Esophagus (tissue), 2 donors: ENCODE results near the gene HDAC11. TPM values are rescaled to one million over a fixed set of nuclear protein-coding genes. Genes with fewer than 3 reads are reported as not detected.

ENCODE experiments used
- H3K27ac ChIP-seq, 2 donors: one replicate each; pipeline ENCODE4 v1.5.1; 2013; ENCODE audit warnings: low read depth in 2 of 2, mild to moderate bottlenecking in 2 of 2, inconsistent platforms in 1 of 2, low read length in 1 of 2, moderate library complexity in 1 of 2
- H3K27me3 ChIP-seq, 2 donors: one replicate each; pipeline ENCODE4 v1.6.1; 2013; ENCODE audit warnings: low read length in 2 of 2, control low read depth in 1 of 2, mild to moderate bottlenecking in 1 of 2; ENCODE audit not compliant: insufficient read depth in 2 of 2, control insufficient read depth in 1 of 2
- H3K36me3 ChIP-seq, 2 donors: one replicate each; pipeline ENCODE4 v1.6.1; 2013; ENCODE audit warnings: low read length in 1 of 2; ENCODE audit not compliant: control insufficient read depth in 2 of 2, insufficient read depth in 2 of 2
- H3K4me1 ChIP-seq, 2 donors: one replicate each; pipeline ENCODE4 v1.6.1; 2013; ENCODE audit warnings: low read length in 1 of 2; ENCODE audit not compliant: control insufficient read depth in 2 of 2, insufficient read depth in 2 of 2
- H3K4me3 ChIP-seq, 2 donors: one replicate each; pipeline ENCODE4 v1.5.1; 2013; ENCODE audit warnings: low read length in 2 of 2, mild to moderate bottlenecking in 2 of 2, low read depth in 1 of 2, moderate library complexity in 1 of 2
- H3K9me3 ChIP-seq, 2 donors: one replicate each; pipeline ENCODE4 v1.6.1; 2013; ENCODE audit warnings: mild to moderate bottlenecking in 2 of 2, low read depth in 1 of 2, low read length in 1 of 2, moderate library complexity in 1 of 2; ENCODE audit not compliant: control insufficient read depth in 2 of 2, insufficient read depth in 1 of 2
- WGBS, 2 donors: extraction: QIAGEN DNeasy Blood & Tissue Kit; methylation state at CpG; one replicate each; pipeline ENCODE4 v1.1.7; 2013; 5-methylcytosine and 5-hydroxymethylcytosine counted together
- polyA plus RNA-seq, 2 donors: library from polyadenylated mRNA; stranded (reverse); fragments of 200-250 nt; gene quantifications; one replicate each; pipeline ENCODE4 v1.2.3, GENCODE V29; 2013
- donor health status: healthy with polysubstance abuse.
- donor health status: Bipolar disorder and iron deficiency.

Gene HDAC11
- polyA plus RNA-seq, 2 donors: 12.9 TPM

- 91 to 95% methylated on average over 16 of the region's 16 CpGs for WGBS, 2 donors
- no peak overlapping the region for H3K27ac ChIP-seq
- no peak overlapping the region for H3K4me3 ChIP-seq
- H3K36me3 ChIP-seq: peaks cover 0 to 13% of the 10 kb centered on the region in 2 donors
- no peaks in the 10 kb centered on the region for H3K9me3 ChIP-seq
- no peaks in the 10 kb centered on the region for H3K27me3 ChIP-seq
- peaks cover 2 to 5% of the 10 kb centered on the region in 2 donors for H3K4me1 ChIP-seq
Measured at GRCh38 chr3:13505147-13506130, 25.3 kb downstream of the HDAC11 start.

GRCh38 chr3:13506239-13506638 is 26.1 kb downstream of the HDAC11 start:
- H3K36me3 ChIP-seq: peaks cover 0 to 13% of the 10 kb centered on the region in 2 donors
- no peak overlapping the region for H3K4me3 ChIP-seq
- no peak overlapping the region for H3K27ac ChIP-seq
- no peaks in the 10 kb centered on the region for H3K27me3 ChIP-seq
- 96 to 100% methylated on average over 1 of the region's 1 CpG for WGBS, 2 donors
- no peaks in the 10 kb centered on the region for H3K9me3 ChIP-seq
- H3K4me1 ChIP-seq: peaks cover 2 to 5% of the 10 kb centered on the region in 2 donors

DNA sequence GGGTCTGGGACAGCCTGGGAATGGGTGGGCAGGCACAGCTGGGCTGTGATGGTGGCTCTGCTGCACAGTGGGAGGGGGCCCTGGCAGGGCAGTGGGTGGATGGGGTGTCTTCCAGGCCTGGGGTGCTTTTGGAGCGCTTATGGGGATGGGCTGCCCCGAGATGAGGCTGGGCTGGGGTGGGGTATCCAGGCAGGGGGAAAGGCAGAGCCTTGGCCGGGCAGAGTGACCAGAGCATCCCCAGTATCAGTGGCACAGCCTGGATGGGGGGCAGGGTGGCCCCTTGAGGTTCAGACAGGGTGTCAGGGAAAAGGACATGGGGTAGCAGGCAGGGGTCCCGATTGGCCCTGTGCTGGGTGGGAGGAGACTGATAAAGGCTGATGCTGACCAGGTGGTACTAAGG is 26.6 kb downstream of the HDAC11 start:
- no peak overlapping the region for H3K4me3 ChIP-seq
- H3K36me3 ChIP-seq: peaks cover 0 to 13% of the 10 kb centered on the region in 2 donors
- H3K9me3 ChIP-seq: no peaks in the 10 kb centered on the region
- no peaks in the 10 kb centered on the region for H3K27me3 ChIP-seq
- no peak overlapping the region for H3K27ac ChIP-seq
- H3K4me1 ChIP-seq: peaks cover 2 to 5% of the 10 kb centered on the region in 2 donors
- 57 to 63% methylated on average over 4 of the region's 4 CpGs for WGBS, 2 donors

DNA sequence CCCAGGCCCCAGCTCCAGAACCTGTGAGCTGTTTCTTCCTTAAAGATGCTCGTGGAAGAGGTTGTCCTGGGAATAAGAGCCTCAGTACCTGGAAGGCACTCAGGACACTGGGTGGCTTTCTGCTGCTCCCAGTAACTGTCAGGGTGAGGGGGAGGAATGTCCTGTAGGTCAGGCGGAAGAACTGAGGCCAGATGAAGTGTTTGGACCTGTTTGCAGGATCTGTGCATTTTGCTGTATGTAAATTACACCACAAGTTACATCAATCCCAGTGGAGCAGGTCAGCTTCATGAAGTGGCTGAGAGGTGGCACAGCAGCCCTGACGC is 27.1 kb downstream of the HDAC11 start:
- WGBS, 2 donors: 50 to 61% methylated on average over 3 of the region's 3 CpGs
- Histone ChIP-seq H3K9me3 (no peaks in the 10 kb centered on the region), H3K27me3 (no peaks in the 10 kb centered on the region), H3K4me1 (peaks cover 2 to 5% of the 10 kb centered on the region in 2 donors), H3K27ac (no peak overlapping the region), H3K36me3 (peaks cover 0 to 13% of the 10 kb centered on the region in 2 donors), H3K4me3 (no peak overlapping the region)

DNA sequence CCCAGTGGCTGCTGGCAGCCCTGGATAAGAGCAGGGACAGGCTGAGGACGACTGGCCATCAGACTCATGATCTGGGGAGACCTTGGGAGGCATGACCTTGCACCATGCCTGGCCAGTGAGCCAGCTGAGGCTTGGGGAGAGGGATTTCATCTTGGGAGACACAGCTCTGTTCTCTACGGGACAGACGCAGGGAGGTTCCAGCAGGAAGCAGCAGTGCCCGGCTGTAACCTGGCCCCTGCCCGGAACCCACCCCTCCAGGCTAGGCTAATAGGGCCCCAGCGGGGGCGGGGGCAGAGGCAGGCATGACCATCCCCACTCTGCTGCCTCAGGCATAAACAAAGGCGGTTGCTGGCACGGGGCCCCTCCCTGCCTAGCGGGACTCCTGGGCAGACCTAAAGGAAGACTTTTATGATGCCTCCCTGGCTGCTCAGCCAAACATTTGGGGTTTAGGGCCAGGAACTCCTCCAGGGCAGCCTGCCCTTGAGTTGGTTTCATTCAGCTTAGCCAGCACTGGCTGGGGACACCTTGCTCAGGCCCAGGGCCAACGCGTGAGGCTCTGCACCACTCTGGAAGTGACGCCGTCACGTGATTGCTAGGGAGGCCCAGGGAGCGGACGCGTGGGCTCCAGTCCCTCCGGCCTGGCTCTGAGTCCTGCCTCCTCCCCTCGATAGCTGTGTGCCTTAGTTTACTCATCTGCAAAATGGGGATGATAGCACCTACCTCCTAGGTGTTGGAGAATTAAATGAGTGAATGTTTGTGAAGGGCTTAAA is 27.6 kb downstream of the HDAC11 start:
- Histone ChIP-seq H3K27me3 (no peaks in the 10 kb centered on the region), H3K27ac (no peak overlapping the region), H3K36me3 (peaks cover 0 to 12% of the 10 kb centered on the region in 2 donors), H3K9me3 (no peaks in the 10 kb centered on the region), H3K4me1 (peaks cover 2 to 5% of the 10 kb centered on the region in 2 donors), H3K4me3 (no peak overlapping the region)
- 28 to 44% methylated on average over 20 of the region's 20 CpGs for WGBS, 2 donors

- Histone ChIP-seq H3K27ac (no peak overlapping the region), H3K4me1 (peaks cover 2 to 5% of the 10 kb centered on the region in 2 donors), H3K4me3 (no peak overlapping the region), H3K27me3 (no peaks in the 10 kb centered on the region), H3K9me3 (no peaks in the 10 kb centered on the region), H3K36me3 (peaks cover 0 to 11% of the 10 kb centered on the region in 2 donors)
- 83 to 92% methylated on average over 8 of the region's 8 CpGs for WGBS, 2 donors
Measured at GRCh38 chr3:13508496-13508895, 28.4 kb downstream of the HDAC11 start.

GRCh38 chr3:13509059-13509815 is 29.1 kb downstream of the HDAC11 start:
- H3K27ac ChIP-seq: no peak overlapping the region
- H3K4me3 ChIP-seq: no peak overlapping the region
- H3K9me3 ChIP-seq: no peaks in the 10 kb centered on the region
- H3K4me1 ChIP-seq: peaks cover 2 to 9% of the 10 kb centered on the region in 2 donors
- H3K27me3 ChIP-seq: no peaks in the 10 kb centered on the region
- 83 to 89% methylated on average over 15 of the region's 15 CpGs for WGBS, 2 donors
- peaks cover 0 to 7% of the 10 kb centered on the region in 2 donors for H3K36me3 ChIP-seq

- Histone ChIP-seq H3K27me3 (no peaks in the 10 kb centered on the region), H3K27ac (no peak overlapping the region), H3K36me3 (peaks cover 0 to 4% of the 10 kb centered on the region in 2 donors), H3K4me3 (no peak overlapping the region), H3K9me3 (no peaks in the 10 kb centered on the region), H3K4me1 (peaks cover 2 to 9% of the 10 kb centered on the region in 2 donors)
- WGBS, 2 donors: 79 to 91% methylated on average over 8 of the region's 8 CpGs
Measured at GRCh38 chr3:13509816-13510192, 29.7 kb downstream of the HDAC11 start.

GRCh38 chr3:13512451-13512850 is 32.3 kb downstream of the HDAC11 start:
- Histone ChIP-seq H3K27ac (no peak overlapping the region), H3K4me1 (peaks cover 2 to 9% of the 10 kb centered on the region in 2 donors), H3K27me3 (no peaks in the 10 kb centered on the region)

More at GRCh38 chr3:13512451-13512850, 32.3 kb downstream of the HDAC11 start:
- Histone ChIP-seq H3K36me3 (no peaks in the 10 kb centered on the region), H3K9me3 (no peaks in the 10 kb centered on the region), H3K4me3 (no peak overlapping the region)
- 85 to 88% methylated on average over 7 of the region's 7 CpGs for WGBS, 2 donors
